Endothelial cell of hepatic sinusoid (primary cell): ENCODE measurements around the gene BAHCC1.

Source experiments
- in situ Hi-C: cut with HindIII; loops from 2 replicates; pipeline ENCODE4 v1.10.0; 2017; ENCODE audit warnings: low sequenced_read_pairs

BAHCC1 gene

DNA sequence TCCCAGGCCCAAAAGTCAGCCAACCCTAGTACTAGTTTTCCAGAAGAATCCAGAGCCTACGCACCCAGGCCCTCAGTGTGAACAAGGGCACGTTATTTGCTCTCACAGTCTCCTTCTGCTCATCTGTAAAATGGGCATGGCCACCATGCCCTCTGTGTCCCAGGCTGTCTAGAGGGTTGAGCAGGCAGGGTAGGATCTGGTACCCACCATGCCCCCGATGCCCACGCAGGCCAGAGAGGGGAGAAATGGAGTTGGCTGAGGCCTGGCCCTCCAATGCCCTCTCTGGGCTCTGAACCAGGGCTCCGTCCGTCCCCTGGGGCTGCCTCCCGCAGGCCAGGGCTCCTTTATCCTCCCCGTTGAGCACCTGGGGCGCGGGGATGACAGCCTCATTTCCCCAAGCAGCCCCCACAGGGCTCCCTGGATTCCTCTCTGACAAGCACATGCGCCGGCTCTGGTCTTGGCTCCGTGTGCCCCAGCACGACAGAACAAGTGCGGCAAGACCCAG, 9.1 kb upstream of the BAHCC1 start:
- in situ Hi-C loops = no loop called here

- in situ Hi-C loops = no loop called here
Observed at GRCh38 chr17:81386646-81387099, 8.6 kb upstream of the BAHCC1 start.

DNA sequence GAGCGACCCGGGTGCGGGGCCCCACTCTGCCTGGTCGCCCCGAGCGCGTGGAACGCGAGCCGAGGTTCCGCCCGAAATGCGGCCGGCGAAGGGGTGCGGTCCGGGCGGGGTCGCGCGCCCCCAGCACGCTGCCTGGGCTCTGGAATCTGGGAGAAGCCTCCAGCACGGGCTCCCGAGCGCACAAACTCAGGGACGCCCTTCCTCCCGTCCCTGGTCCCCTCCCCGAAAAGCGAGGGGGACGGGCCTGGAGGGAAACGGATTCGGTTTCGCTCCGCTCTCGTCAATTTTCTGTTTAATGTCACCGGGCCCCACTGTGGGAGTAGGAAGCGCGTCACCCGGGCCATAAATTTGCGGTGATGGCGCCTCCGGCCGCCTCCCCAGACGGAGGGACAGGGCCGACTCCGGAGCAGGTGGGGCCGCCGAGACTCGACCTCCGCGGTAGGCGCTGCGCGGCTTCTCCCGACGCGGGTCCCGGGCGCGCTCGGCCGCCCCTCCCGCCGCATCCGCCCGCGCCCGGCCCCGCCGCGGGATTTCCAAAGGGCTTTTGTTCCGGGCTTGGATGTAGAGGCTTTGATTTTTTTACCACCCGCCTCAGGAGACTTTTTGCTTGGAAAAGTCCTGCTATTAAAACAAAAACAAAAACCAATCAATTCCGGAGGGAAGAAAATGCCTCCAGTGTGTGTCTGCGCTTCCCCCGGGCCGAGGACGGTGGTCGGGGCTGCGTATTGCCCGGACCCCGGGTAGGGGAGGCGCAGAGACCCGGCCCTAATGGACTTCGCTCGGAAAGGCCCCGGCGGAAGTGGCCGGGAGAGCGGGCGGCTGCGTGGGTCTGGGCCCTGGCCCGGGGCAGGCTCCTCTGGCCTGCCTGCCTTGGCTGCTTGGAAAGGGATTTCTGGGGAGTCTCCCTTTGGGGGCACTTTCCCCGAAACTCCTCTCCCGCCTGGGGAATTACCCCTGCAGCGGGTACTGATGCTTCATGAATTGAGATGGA, 7.9 kb upstream of the BAHCC1 start:
- in situ Hi-C loops = no loop called here

DNA sequence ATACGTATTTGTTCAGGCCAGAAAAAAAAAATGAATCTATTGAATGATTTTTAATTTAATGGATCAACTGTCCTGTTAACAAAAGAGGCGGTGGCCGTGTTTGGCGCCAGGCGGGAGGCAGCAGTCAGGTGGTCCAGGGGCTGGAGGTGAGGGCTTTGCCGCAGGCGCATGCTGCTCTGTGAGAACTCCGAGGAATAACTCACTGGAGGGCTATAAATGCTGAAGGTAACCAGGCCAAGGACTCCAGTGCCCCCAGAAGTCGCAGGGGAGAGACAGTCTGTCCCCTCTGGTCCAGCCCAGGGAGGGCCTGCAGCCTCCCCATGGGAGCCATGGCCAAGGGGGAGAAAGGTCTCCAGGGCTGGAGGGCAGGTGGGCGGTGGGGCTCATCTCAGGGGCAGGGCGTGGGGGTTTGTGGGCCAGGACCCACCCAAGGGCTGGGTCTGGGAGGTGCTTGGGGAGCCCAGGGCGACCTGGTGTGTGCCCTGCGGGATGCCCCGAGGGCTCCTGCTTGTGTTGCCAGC, 7.1 kb upstream of the BAHCC1 start:
- in situ Hi-C loops = no loop called here

- in situ Hi-C loops = no loop called here
Observed at GRCh38 chr17:81388612-81389367, 6.5 kb upstream of the BAHCC1 start.

DNA sequence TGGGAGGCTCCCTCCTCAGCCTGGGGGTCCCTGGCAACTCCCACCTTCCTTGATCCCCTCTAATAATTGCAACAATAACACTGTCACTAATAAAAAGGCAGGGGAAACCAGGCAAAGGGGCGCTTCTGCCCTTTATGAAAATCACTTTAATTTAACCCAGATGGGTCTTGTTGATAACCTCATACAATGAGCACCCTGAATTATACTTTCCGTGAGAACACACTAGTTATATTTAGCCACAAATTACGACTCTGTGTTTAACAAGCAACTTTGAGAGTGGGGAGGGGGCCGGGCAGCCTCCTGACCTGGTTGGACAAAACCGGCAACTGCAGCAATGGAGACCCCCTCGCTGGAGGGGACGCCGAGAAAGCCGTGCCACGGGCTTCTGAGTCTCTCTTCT, 5.7 kb upstream of the BAHCC1 start:
- in situ Hi-C loops = no loop called here

GRCh38 chr17:81390029-81390872, 5.0 kb upstream of the BAHCC1 start:
- in situ Hi-C loops = loop anchor here (5.0 kb wide), 1 partner anchor 67 kb away; no protein-coding TSS in a partner anchor

- in situ Hi-C loops = loop anchor here (5.0 kb wide), 1 partner anchor 66 kb away; no protein-coding TSS in a partner anchor
Observed at GRCh38 chr17:81390873-81391255, 4.4 kb upstream of the BAHCC1 start.

GRCh38 chr17:81391293-81391935, 3.8 kb upstream of the BAHCC1 start:
- in situ Hi-C loops = loop anchor here (5.0 kb wide), 1 partner anchor 66 kb away; no protein-coding TSS in a partner anchor

DNA sequence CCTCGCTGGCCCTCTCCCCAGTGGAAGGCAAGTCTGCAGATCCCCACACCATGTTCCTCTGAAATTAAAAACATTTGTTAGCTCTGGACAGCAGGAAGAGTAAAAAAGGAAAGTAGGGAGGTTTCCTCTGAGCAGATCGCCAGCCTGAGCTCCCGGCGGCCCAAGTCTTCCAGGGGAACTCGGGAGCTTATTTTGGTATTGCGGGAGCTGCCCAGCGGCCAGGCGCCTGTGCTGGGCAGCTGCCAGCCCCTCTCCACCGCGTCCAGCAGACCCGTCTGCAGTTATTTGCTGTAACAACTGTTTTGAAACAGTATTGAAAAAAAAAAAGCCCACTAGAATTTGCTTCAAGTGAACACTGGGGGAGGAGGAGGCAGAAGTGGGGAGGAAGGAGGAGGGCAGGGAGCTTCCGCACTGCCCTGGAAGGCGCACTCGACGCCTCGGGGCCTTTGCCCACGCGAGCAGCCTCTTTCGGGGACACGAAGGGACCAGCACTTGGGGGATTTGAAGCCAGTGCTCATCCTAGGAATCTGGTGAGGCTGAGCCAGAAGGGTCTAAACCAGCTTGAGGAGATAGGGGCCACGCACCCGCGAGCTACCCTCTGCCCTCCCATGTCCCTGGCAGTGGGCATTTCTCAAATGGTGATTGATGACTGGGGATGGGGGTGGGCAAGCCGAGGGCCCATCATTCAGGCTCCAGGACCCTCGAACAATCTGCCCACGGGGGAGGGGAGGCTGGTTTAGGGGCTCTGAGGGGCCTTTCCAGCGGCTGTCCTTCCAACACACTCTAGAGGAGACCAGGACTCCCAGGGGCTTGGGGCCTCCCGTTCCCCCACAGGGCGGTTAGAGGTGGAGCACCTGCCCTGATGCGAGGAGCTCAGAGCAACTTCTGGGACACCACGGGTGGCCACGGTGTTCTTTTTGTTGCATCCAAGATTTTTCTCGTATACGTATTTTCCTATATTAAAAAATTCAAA, 3.0 kb upstream of the BAHCC1 start:
- in situ Hi-C loops = loop anchor here (5.0 kb wide), 1 partner anchor 65 kb away; no protein-coding TSS in a partner anchor

DNA sequence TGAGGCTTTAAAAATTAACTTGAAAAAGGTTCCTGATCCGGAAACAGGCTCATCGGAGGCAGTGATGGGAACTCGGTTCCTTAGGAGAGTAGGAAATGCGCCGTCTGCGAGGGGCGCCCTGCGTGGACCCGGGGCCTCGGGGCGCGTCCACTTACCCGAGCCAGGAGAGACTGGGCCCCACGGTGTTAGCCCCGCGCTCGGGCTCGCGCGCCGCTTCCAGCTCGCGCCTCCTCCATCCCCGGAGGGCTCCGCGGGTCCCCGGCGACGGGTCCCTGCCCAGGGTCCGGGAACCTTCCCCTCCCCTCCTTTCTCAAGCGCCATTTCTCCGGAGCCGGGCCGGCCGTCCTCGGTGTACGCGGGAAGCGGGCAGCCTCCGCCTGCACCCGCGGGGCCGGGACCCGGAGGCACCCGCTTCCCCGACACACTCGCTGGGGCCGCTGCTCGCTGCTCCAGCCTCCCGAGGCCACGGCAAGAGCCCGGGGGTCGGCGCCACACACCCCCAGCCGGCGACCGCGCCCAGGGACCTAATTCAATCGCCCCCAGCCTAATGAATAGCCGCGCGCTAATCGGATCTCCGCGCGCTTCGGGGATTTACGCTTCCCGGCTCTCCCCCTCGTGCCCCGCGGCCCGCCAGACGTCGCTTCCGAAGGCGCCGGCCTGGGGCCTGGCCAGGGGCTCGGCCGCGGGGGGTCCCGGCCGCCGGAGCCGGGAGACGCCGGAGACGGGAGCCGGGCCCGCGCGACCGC, 2.2 kb upstream of the BAHCC1 start:
- in situ Hi-C loops = loop anchor here (5.0 kb wide), 1 partner anchor 64 kb away; no protein-coding TSS in a partner anchor

- in situ Hi-C loops = loop anchor here (5.0 kb wide), 1 partner anchor 63 kb away; no protein-coding TSS in a partner anchor
Observed at GRCh38 chr17:81393684-81394376, 1.4 kb upstream of the BAHCC1 start.

- in situ Hi-C loops = loop anchor here (5.0 kb wide), 1 partner anchor 63 kb away; no protein-coding TSS in a partner anchor
Observed at GRCh38 chr17:81394377-81394920, 808 bp upstream of the BAHCC1 start.

- in situ Hi-C loops = loop anchor here (5.0 kb wide), 1 partner anchor 113 kb away; no protein-coding TSS in a partner anchor
Observed at GRCh38 chr17:81395600-81396277, 482 bp downstream of the BAHCC1 start.

DNA sequence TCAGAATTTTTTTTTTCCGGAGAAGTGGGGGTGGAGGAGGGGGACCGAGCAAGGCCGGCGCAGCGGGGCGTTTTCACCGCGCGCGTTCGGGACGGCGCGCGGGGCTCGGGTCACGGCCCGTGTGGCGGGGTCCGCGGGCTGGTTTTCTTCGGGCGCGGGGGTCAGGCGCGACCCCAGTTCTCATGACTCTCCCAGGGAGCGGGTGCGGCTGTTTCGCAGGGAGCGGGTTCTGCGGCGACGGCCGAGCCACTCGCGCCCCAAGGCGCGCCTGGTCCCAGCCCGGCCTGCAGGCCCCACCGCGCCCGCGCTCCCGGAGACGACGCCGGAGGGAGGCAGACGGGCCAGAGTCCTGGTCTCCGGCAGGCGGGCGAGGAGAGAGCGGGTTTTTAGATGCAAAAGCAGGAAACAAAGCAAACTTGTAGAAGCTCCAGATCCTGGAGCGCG, 1.0 kb downstream of the BAHCC1 start:
- in situ Hi-C loops = loop anchor here (5.0 kb wide), 1 partner anchor 114 kb away; no protein-coding TSS in a partner anchor
